Activated T-cell treated with anti-CD3 and anti-CD28 coated beads for 1 hour (primary cell): ENCODE measurements around the gene ZNF460.
"Not testable (repeated sequence)": the region's sequence is repeated elsewhere in the genome, so short reads cannot be mapped to it uniquely, and the experiment has no call there.

Source experiments
- DNase-seq: peaks from one replicate; pipeline ENCODE4 v3.0.0-alpha.2; 2020; ENCODE audit warnings: low read depth

ZNF460 gene

GRCh38 chr19:57280165-57280961 is at the start of gene ZNF460:
Gene ZNF460 (plus strand): TSS chr19:57280485. CDS start chr19:57280807, 322 bp downstream.
- peak; percentile 91 for DNase-seq

- no peak for DNase-seq
These were observed 48.6 kb upstream of the ZNF460 start for GRCh38 chr19:57231686-57232085.

- DNase-seq = no peak
These were observed 47.1 kb upstream of the ZNF460 start for GRCh38 chr19:57233207-57233606.

- DNase-seq = no peak
These were observed 40.3 kb upstream of the ZNF460 start for GRCh38 chr19:57239982-57240310.

- peak; percentile 93 for DNase-seq
These were observed 39.8 kb upstream of the ZNF460 start, which contains the start of gene ZNF805 for GRCh38 chr19:57240311-57241090. Gene ZNF805 (plus strand): TSS chr19:57240632. CDS start chr19:57240892, 260 bp downstream.

- no peak for DNase-seq
These were observed 39.1 kb upstream of the ZNF460 start for GRCh38 chr19:57241176-57241575.

- no peak for DNase-seq
These were observed 37.5 kb upstream of the ZNF460 start for GRCh38 chr19:57242821-57243220.

- no peak for DNase-seq
These were observed 35.8 kb upstream of the ZNF460 start for GRCh38 chr19:57244513-57244912.

GRCh38 chr19:57245066-57245465 is 35.2 kb upstream of the ZNF460 start:
- no peak for DNase-seq

GRCh38 chr19:57245959-57246358 is 34.3 kb upstream of the ZNF460 start:
- no peak for DNase-seq

GRCh38 chr19:57248646-57249045 is 31.6 kb upstream of the ZNF460 start:
- DNase-seq = no peak

- no peak for DNase-seq
These were observed 31.0 kb upstream of the ZNF460 start for GRCh38 chr19:57249329-57249728.

GRCh38 chr19:57253767-57254166 is 26.5 kb upstream of the ZNF460 start:
- DNase-seq = not testable (repeated sequence)

GRCh38 chr19:57262044-57262443 is 18.2 kb upstream of the ZNF460 start:
- DNase-seq = no peak

- no peak for DNase-seq
These were observed 17.0 kb upstream of the ZNF460 start for GRCh38 chr19:57263244-57263741.

- no peak for DNase-seq
These were observed 13.0 kb upstream of the ZNF460 start for GRCh38 chr19:57267291-57267690.

- no peak for DNase-seq
These were observed 10.6 kb upstream of the ZNF460 start for GRCh38 chr19:57269515-57270250.

- no peak for DNase-seq
These were observed 9.0 kb upstream of the ZNF460 start for GRCh38 chr19:57271280-57271679.

- no peak for DNase-seq
These were observed 7.3 kb upstream of the ZNF460 start for GRCh38 chr19:57273014-57273413.

- DNase-seq = no peak
These were observed 3.9 kb upstream of the ZNF460 start for GRCh38 chr19:57276430-57276829.

GRCh38 chr19:57278481-57278880 is 1.8 kb upstream of the ZNF460 start:
- DNase-seq = not testable (repeated sequence)

GRCh38 chr19:57279418-57280164 is 694 bp upstream of the ZNF460 start:
- peak; percentile 64 for DNase-seq
